ENCODE results near the gene CHST9.

GRCh38 chr18:26948703-26949102, 236.4 kb downstream of the CHST9 start:
- TF ChIP-seq CTCF (IDR thresholded peaks at IDR 0.05; ENCODE audit: low read depth, low read length) (no peak), EZH2phosphoT487 (IDR thresholded peaks at IDR 0.05; ENCODE audit: low read depth) (no peak)

Measured in OCI-LY3 (cell line).